Peyer's patch (tissue), 4 donors: Measurements from ENCODE around the gene IGSF9B. TPM values are rescaled to one million over a fixed set of nuclear protein-coding genes. Genes with fewer than 3 reads are reported as not detected.

Experiments
- DNase-seq, 3 donors: peaks; one replicate each; pipeline ENCODE4 v3.0.0-alpha.2; 2017 to 2019
- H3K27ac ChIP-seq, 4 donors: fragments of 200-600 bp; sonication (generic); one replicate each; pipeline ENCODE4 v1.5.1; 2016 to 2019
- H3K27me3 ChIP-seq, 2 donors: fragments of 200-600 bp; sonication (generic); one replicate each; pipeline ENCODE4 v1.5.1; 2019
- H3K36me3 ChIP-seq, 3 donors: fragments of 200-600 bp; sonication (generic); one replicate each; pipeline ENCODE4 v1.5.1; 2016 to 2019
- H3K4me1 ChIP-seq, 4 donors: fragments of 200-600 bp; sonication (generic); one replicate each; pipeline ENCODE4 v1.5.1; 2016 to 2019
- H3K4me3 ChIP-seq, 4 donors: fragments of 200-600 bp; sonication (generic); 1 replicate in 3 of 4; 2 replicates in 1 of 4; pipeline ENCODE4 v1.5.1; 2016 to 2019; ENCODE audit warnings: mild to moderate bottlenecking in 1 of 4
- H3K9me3 ChIP-seq, 4 donors: fragments of 200-600 bp; sonication (generic); one replicate each; pipeline ENCODE4 v1.5.1; 2016 to 2019; ENCODE audit warnings: mild to moderate bottlenecking in 1 of 4
- POLR2A ChIP-seq, 2 donors: fragments of 450-650 bp; IDR thresholded peaks; one replicate each; pipeline ENCODE4 v1.5.1; 2017; ENCODE audit warnings: antibody characterized with exemption in 2 of 2, mild to moderate bottlenecking in 2 of 2, moderate library complexity in 2 of 2
- total RNA-seq, 4 donors: library from RNA; depleted of rRNA; stranded (reverse); fragments of >200 nt; gene quantifications; one replicate each; pipeline ENCODE4 v1.1.0, GENCODE V29; 2016
- TF ChIP-seq, protein P1 (sequence below), 6 experiments: fragments of 450-650 bp in 4 of 6; fragments of 200-600 bp in 2 of 6; sonication (generic) in 1 of 6; IDR thresholded peaks; one replicate each; pipeline ENCODE4 v1.5.1; 2017 to 2019; ENCODE audit warnings: antibody characterized with exemption in 6 of 6, mild to moderate bottlenecking in 3 of 6, moderate library complexity in 1 of 6

Gene IGSF9B
- total RNA-seq, 4 donors from 2014 or later: 1.1 to 22.3 (median 5.0) TPM

DNA sequence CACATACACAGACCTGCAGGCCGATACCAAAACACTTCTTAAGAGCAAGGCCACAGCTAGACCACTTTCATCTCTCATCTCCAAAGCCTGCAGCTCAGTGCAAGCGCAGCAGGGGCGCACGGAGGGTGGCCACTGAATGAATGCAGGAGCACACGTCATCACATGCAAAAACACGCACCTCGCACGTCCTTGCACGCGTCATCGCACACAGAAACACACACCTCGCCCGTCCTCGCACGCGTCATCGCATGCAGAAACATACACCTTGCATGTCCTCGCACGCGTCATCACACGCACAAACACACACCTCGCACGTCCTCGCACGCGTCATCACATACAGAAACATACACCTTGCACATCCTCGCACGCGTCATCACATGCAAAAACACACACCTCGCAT is 17.2 kb downstream of the IGSF9B start:
- no peaks in the 10 kb centered on the region for H3K36me3 ChIP-seq
- no peaks in the 10 kb centered on the region for H3K27me3 ChIP-seq
- DNase-seq: no peak
- no peaks in the 10 kb centered on the region for H3K9me3 ChIP-seq
- H3K4me1 ChIP-seq: peaks cover 0 to 5% (median 0%) of the 10 kb centered on the region in 4 donors
- no peak overlapping the region for H3K27ac ChIP-seq
- TF ChIP-seq, protein P1, sequence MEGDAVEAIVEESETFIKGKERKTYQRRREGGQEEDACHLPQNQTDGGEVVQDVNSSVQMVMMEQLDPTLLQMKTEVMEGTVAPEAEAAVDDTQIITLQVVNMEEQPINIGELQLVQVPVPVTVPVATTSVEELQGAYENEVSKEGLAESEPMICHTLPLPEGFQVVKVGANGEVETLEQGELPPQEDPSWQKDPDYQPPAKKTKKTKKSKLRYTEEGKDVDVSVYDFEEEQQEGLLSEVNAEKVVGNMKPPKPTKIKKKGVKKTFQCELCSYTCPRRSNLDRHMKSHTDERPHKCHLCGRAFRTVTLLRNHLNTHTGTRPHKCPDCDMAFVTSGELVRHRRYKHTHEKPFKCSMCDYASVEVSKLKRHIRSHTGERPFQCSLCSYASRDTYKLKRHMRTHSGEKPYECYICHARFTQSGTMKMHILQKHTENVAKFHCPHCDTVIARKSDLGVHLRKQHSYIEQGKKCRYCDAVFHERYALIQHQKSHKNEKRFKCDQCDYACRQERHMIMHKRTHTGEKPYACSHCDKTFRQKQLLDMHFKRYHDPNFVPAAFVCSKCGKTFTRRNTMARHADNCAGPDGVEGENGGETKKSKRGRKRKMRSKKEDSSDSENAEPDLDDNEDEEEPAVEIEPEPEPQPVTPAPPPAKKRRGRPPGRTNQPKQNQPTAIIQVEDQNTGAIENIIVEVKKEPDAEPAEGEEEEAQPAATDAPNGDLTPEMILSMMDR (IDR thresholded peaks at IDR 0.05): no peak
- TF ChIP-seq POLR2A (IDR thresholded peaks at IDR 0.05): no peak
- H3K4me3 ChIP-seq: no peak overlapping the region

- Histone ChIP-seq H3K9me3 (no peaks in the 10 kb centered on the region), H3K4me1 (peaks cover 0 to 5% (median 0%) of the 10 kb centered on the region in 4 donors), H3K27me3 (no peaks in the 10 kb centered on the region), H3K4me3 (no peak overlapping the region), H3K36me3 (no peaks in the 10 kb centered on the region), H3K27ac (no peak overlapping the region)
- TF ChIP-seq, protein P1 (IDR thresholded peaks at IDR 0.05): no peak
- no peak for TF ChIP-seq POLR2A (IDR thresholded peaks at IDR 0.05)
- no peak for DNase-seq
Observed at GRCh38 chr11:133938166-133938565, 18.6 kb downstream of the IGSF9B start.

- no peaks in the 10 kb centered on the region for H3K9me3 ChIP-seq
- no peaks in the 10 kb centered on the region for H3K27me3 ChIP-seq
- DNase-seq: no peak
- H3K4me3 ChIP-seq: no peak overlapping the region
- TF ChIP-seq POLR2A (IDR thresholded peaks at IDR 0.05): no peak
- TF ChIP-seq, protein P1 (IDR thresholded peaks at IDR 0.05): no peak
- H3K4me1 ChIP-seq: peaks cover 0 to 5% (median 0%) of the 10 kb centered on the region in 4 donors
- no peak overlapping the region for H3K27ac ChIP-seq
- H3K36me3 ChIP-seq: no peaks in the 10 kb centered on the region
Observed at GRCh38 chr11:133937468-133937867, 19.3 kb downstream of the IGSF9B start.

DNA sequence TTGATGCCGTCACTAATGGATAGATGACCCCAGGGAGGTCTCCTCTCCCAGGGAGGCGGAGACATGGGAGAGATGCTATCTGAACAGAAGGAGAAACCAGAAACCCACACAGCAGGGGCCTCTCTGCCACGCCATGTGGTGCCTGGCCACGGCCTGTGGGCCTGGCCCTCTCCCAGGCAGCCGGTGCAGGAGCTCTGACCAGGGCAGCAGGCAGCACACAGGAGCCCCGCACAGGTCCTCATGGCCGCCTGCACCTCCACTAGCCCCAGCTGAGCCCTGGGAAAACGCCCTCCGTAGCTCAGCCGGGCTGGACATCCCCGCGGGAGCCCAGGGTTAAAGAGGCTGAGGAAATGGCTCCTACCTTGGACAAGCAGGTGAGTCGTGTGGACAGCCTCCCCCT is 19.8 kb downstream of the IGSF9B start:
- Histone ChIP-seq H3K4me1 (peaks cover 0 to 5% (median 0%) of the 10 kb centered on the region in 4 donors), H3K27me3 (no peaks in the 10 kb centered on the region), H3K27ac (no peak overlapping the region), H3K36me3 (no peaks in the 10 kb centered on the region), H3K4me3 (no peak overlapping the region), H3K9me3 (no peaks in the 10 kb centered on the region)
- no peak for TF ChIP-seq POLR2A (IDR thresholded peaks at IDR 0.05)
- TF ChIP-seq, protein P1 (IDR thresholded peaks at IDR 0.05): no peak
- no peak for DNase-seq

GRCh38 chr11:133936592-133936991 is 20.2 kb downstream of the IGSF9B start:
- no peak for DNase-seq
- Histone ChIP-seq H3K27me3 (no peaks in the 10 kb centered on the region), H3K27ac (no peak overlapping the region), H3K36me3 (no peaks in the 10 kb centered on the region), H3K9me3 (no peaks in the 10 kb centered on the region), H3K4me1 (peaks cover 0 to 5% (median 0%) of the 10 kb centered on the region in 4 donors), H3K4me3 (no peak overlapping the region)
- TF ChIP-seq, protein P1 (IDR thresholded peaks at IDR 0.05): no peak
- no peak for TF ChIP-seq POLR2A (IDR thresholded peaks at IDR 0.05)

DNA sequence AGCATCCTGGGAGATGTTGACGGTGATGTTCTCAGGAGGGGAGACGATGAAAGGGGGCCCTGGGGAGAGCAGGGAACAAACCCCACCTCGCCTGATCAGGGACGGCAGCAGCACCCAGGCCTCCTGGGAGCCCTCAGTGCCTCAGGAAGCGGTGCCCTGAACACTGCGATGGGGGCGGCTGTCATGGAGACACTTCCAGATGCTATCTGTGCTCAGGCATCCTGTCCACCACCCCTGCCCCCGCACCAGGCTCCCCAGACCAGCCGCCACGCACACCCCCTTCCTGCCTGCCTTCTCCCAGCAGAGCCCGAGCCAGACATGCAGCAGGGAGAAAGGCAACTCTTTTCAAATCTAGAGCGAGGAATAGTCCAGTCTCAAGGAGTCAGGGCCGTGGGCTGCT is 20.6 kb downstream of the IGSF9B start:
- DNase-seq: no peak
- Histone ChIP-seq H3K36me3 (no peaks in the 10 kb centered on the region), H3K9me3 (no peaks in the 10 kb centered on the region)

More for the DNA sequence above, 20.6 kb downstream of the IGSF9B start:
- H3K4me1 ChIP-seq: peaks cover 0 to 5% (median 0%) of the 10 kb centered on the region in 4 donors
- no peak for TF ChIP-seq POLR2A (IDR thresholded peaks at IDR 0.05)
- TF ChIP-seq, protein P1 (IDR thresholded peaks at IDR 0.05): no peak
- H3K27ac ChIP-seq: no peak overlapping the region
- no peaks in the 10 kb centered on the region for H3K27me3 ChIP-seq
- H3K4me3 ChIP-seq: no peak overlapping the region
